Mesenchymal stem cell (in vitro differentiated cells and primary cell): ENCODE measurements around the gene ZHX3.

Source experiments
- DNase-seq: peaks from one replicate; pipeline ENCODE4 v3.0.0-alpha.2; 2013
- H2AFZ ChIP-seq: one replicate; pipeline ENCODE4 v1.6.1; 2013; ENCODE audit warnings: low read depth, mild to moderate bottlenecking, control low read depth, inconsistent platforms, low read length, moderate library complexity
- H2AK5ac ChIP-seq: 2 replicates; pipeline ENCODE4 v1.6.1; 2013; ENCODE audit warnings: low read length, moderate library complexity, mild to moderate bottlenecking, inconsistent platforms; ENCODE audit not compliant: severe bottlenecking
- H2BK120ac ChIP-seq: one replicate; pipeline ENCODE4 v1.6.1; 2013; ENCODE audit warnings: low read depth, mild to moderate bottlenecking, inconsistent platforms, low read length, moderate library complexity
- H2BK12ac ChIP-seq, 2 experiments: one replicate each; pipeline ENCODE4 v1.6.1; 2013; ENCODE audit warnings: inconsistent platforms in 2 of 2, low read length in 2 of 2, mild to moderate bottlenecking in 2 of 2, moderate library complexity in 2 of 2, control low read depth in 1 of 2
- H2BK15ac ChIP-seq: one replicate; pipeline ENCODE4 v1.6.1; 2013; ENCODE audit warnings: mild to moderate bottlenecking, low read depth, inconsistent platforms; ENCODE audit not compliant: poor library complexity, severe bottlenecking
- H2BK5ac ChIP-seq: 2 replicates; pipeline ENCODE4 v1.6.1; 2013; ENCODE audit warnings: low read depth, mild to moderate bottlenecking, low read length, control low read depth, inconsistent platforms; ENCODE audit not compliant: poor library complexity, severe bottlenecking
- H3K14ac ChIP-seq, 2 experiments: one replicate each; pipeline ENCODE4 v1.6.1; 2013; ENCODE audit warnings: inconsistent platforms in 2 of 2, low read length in 2 of 2, control low read depth in 1 of 2, mild to moderate bottlenecking in 1 of 2, moderate library complexity in 1 of 2
- H3K18ac ChIP-seq, 2 experiments: one replicate each; pipeline ENCODE4 v1.6.1; 2013; ENCODE audit warnings: inconsistent platforms in 2 of 2, low read length in 2 of 2, control low read depth in 1 of 2, low read depth in 1 of 2, mild to moderate bottlenecking in 1 of 2
- H3K23ac ChIP-seq, 2 experiments: one replicate each; pipeline ENCODE4 v1.6.1; 2013; ENCODE audit warnings: inconsistent platforms in 2 of 2, low read length in 2 of 2, mild to moderate bottlenecking in 2 of 2, moderate library complexity in 2 of 2, control low read depth in 1 of 2
- H3K27ac ChIP-seq: 2 replicates; pipeline ENCODE4 v1.5.1; 2013; ENCODE audit warnings: mild to moderate bottlenecking, moderate library complexity, low read length, control low read depth, inconsistent platforms; ENCODE audit not compliant: poor library complexity, severe bottlenecking
- H3K27me3 ChIP-seq, 2 experiments: 2 replicates each; pipeline versions ENCODE4 v1.6.1 to v1.7.0; 2013; ENCODE audit warnings: low read length in 2 of 2, mild to moderate bottlenecking in 2 of 2, moderate library complexity in 2 of 2, control low read depth in 1 of 2, inconsistent platforms in 1 of 2; ENCODE audit not compliant: control insufficient read depth in 1 of 2, insufficient read depth in 1 of 2
- H3K36me3 ChIP-seq, 2 experiments: 2 replicates each; pipeline versions ENCODE4 v1.6.1 to v1.7.0; 2013; ENCODE audit warnings: low read length in 2 of 2, control low read depth in 1 of 2, inconsistent platforms in 1 of 2, low read depth in 1 of 2, mild to moderate bottlenecking in 1 of 2; ENCODE audit not compliant: insufficient read depth in 2 of 2, control insufficient read depth in 1 of 2
- H3K4ac ChIP-seq, 2 experiments: one replicate each; pipeline ENCODE4 v1.6.1; 2013; ENCODE audit warnings: inconsistent platforms in 2 of 2, low read length in 2 of 2, mild to moderate bottlenecking in 2 of 2, moderate library complexity in 2 of 2, control low read depth in 1 of 2, low read depth in 1 of 2
- H3K4me1 ChIP-seq: 2 replicates; pipeline ENCODE4 v1.6.1; 2013; ENCODE audit warnings: low read depth, low read length, control low read depth; ENCODE audit not compliant: control insufficient read depth, insufficient read depth
- H3K4me2 ChIP-seq: 2 replicates; pipeline ENCODE4 v1.6.1; 2013; ENCODE audit warnings: low read length, mild to moderate bottlenecking, inconsistent platforms; ENCODE audit not compliant: poor library complexity, severe bottlenecking
- H3K4me3 ChIP-seq, 2 experiments: 2 replicates each; pipeline versions ENCODE4 v1.5.1 to v1.7.0; 2013; ENCODE audit warnings: low read length in 2 of 2, mild to moderate bottlenecking in 2 of 2, control low read depth in 1 of 2, low read depth in 1 of 2; ENCODE audit not compliant: insufficient read depth in 1 of 2
- H3K79me1 ChIP-seq: replicated peaks from 2 replicates; pipeline ENCODE4 v1.6.1; 2013; ENCODE audit warnings: mild to moderate bottlenecking, control low read depth, low read length, inconsistent platforms; ENCODE audit not compliant: poor library complexity, severe bottlenecking
- H3K9ac ChIP-seq: 2 replicates; pipeline ENCODE4 v1.7.0; 2013; ENCODE audit warnings: mild to moderate bottlenecking, low read length, moderate library complexity
- H3K9me3 ChIP-seq: 2 replicates; pipeline ENCODE4 v1.7.0; 2013; ENCODE audit warnings: mild to moderate bottlenecking, low read length; ENCODE audit not compliant: control insufficient read depth
- H4K8ac ChIP-seq: one replicate; pipeline ENCODE4 v1.6.1; 2013; ENCODE audit warnings: inconsistent platforms, mild to moderate bottlenecking, low read length, moderate library complexity
- H4K91ac ChIP-seq: one replicate; pipeline ENCODE4 v1.6.1; 2013; ENCODE audit warnings: mild to moderate bottlenecking, low read length, inconsistent platforms
- WGBS: methylation state at CpG from one replicate; pipeline ENCODE4 v1.1.7; 2013; ENCODE audit warnings: mixed read lengths; 5-methylcytosine and 5-hydroxymethylcytosine counted together

The ZHX3 gene

DNA sequence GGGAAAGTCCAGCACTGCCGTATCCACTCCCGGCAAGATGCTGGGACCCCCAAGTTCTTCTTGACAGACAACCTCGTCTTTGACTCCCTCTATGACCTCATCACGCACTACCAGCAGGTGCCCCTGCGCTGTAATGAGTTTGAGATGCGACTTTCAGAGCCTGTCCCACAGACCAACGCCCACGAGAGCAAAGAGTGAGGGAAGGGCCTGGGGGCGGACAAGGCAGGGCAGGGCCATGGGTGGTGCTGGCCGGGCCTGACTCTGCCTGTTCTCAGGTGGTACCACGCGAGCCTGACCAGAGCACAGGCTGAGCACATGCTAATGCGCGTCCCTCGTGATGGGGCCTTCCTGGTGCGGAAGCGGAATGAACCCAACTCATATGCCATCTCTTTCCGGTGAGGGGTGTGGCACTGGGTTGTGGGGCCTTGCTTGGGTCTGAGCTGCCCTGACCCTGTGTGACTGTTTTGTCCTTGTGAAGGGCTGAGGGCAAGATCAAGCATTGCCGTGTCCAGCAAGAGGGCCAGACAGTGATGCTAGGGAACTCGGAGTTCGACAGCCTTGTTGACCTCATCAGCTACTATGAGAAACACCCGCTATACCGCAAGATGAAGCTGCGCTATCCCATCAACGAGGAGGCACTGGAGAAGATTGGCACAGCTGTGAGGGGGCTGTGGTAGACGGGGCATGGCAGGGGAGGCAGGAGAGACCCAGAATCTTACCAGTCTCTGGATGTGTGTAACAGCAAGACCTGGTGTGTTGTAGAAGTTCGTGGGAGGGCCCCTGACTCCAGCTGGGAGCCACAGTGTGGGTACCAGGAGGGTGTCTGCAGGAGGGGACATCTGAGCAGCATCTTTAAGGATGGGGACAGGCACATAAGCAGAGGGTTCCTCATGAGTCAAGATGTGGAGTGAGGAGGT is 151.1 kb downstream of the ZHX3 start:
- Histone ChIP-seq H3K4me3 (no peak overlapping the region), H3K27me3 (no peaks in the 10 kb centered on the region), H3K4me1 (peaks cover 4% of the 10 kb centered on the region), H2AK5ac (no peak overlapping the region), H4K91ac (no peak overlapping the region), H3K79me1 (peaks cover 63% of the 10 kb centered on the region), H3K36me3 (peaks cover 86 to 97% of the 10 kb centered on the region in 2 experiments), H4K8ac (no peak overlapping the region), H2AFZ (no peak overlapping the region), H3K4me2 (no peak overlapping the region), H2BK5ac (no peak overlapping the region), H2BK12ac (no peak overlapping the region), H3K18ac (no peak overlapping the region), H3K9me3 (no peaks in the 10 kb centered on the region), H3K4ac (no peak overlapping the region), H2BK120ac (no peak overlapping the region), H3K9ac (no peak overlapping the region), H3K14ac (no peak overlapping the region), H3K23ac (no peak overlapping the region), H2BK15ac (no peak overlapping the region), H3K27ac (no peak overlapping the region)
- DNase-seq = no peak
- WGBS = 95% methylated on average over 26 of the region's 27 CpGs

DNA sequence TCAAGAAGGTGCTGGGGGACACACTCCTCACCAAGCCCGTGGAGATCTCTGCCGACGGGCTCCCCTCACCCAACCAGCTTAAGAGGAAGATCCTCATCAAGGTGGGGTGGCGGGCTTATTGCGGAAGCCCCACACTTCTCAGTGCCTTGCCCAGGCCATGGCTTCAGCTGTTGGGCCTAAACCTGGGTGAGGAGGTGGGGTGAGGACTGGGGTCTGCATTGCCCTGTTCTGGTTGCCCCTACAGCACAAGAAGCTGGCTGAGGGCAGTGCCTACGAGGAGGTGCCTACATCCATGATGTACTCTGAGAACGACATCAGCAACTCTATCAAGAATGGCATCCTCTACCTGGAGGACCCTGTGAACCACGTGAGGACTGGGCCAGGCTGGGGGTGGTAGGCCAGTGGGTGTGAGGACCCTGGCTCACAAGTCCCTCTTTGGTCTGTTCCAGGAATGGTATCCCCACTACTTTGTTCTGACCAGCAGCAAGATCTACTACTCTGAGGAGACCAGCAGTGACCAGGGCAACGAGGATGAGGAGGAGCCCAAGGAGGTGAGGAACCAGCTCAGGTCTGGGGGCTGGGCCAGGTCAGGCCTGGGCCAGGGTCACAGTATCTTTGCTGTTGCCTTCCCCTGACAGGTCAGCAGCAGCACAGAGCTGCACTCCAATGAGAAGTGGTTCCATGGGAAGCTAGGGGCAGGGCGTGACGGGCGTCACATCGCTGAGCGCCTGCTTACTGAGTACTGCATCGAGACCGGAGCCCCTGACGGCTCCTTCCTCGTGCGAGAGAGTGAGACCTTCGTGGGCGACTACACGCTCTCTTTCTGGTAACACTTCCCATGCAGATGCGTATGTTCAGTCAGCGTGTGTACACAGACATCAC is 152.3 kb downstream of the ZHX3 start:
- peaks cover 69% of the 10 kb centered on the region for H3K79me1 ChIP-seq
- no peak overlapping the region for H3K9ac ChIP-seq
- no peak overlapping the region for H2AK5ac ChIP-seq
- no peak overlapping the region for H3K4me3 ChIP-seq
- no peak for DNase-seq
- no peaks in the 10 kb centered on the region for H3K27me3 ChIP-seq
- H3K14ac ChIP-seq = no peak overlapping the region
- H2BK120ac ChIP-seq = no peak overlapping the region
- no peak overlapping the region for H3K4me2 ChIP-seq
- H2BK15ac ChIP-seq = peak overlapping the region; percentile 6
- no peak overlapping the region for H4K8ac ChIP-seq
- no peak overlapping the region for H2BK5ac ChIP-seq
- peaks cover 83 to 96% of the 10 kb centered on the region in 2 experiments for H3K36me3 ChIP-seq
- no peak overlapping the region for H4K91ac ChIP-seq
- H3K4ac ChIP-seq = no peak overlapping the region
- H3K18ac ChIP-seq = no peak overlapping the region
- H2BK12ac ChIP-seq = no peak overlapping the region
- H3K9me3 ChIP-seq = no peaks in the 10 kb centered on the region
- 92% methylated on average over 23 of the region's 24 CpGs for WGBS
- no peak overlapping the region for H3K23ac ChIP-seq
- no peak overlapping the region for H3K27ac ChIP-seq
- no peak overlapping the region for H2AFZ ChIP-seq
- peaks cover 4% of the 10 kb centered on the region for H3K4me1 ChIP-seq

- no peak overlapping the region for H2BK5ac ChIP-seq
- no peak overlapping the region for H3K4ac ChIP-seq
- H2AFZ ChIP-seq = no peak overlapping the region
- H2AK5ac ChIP-seq = no peak overlapping the region
- H3K36me3 ChIP-seq = peaks cover 79 to 90% of the 10 kb centered on the region in 2 experiments
- H3K4me3 ChIP-seq = no peak overlapping the region
- H3K14ac ChIP-seq = no peak overlapping the region
- H3K27me3 ChIP-seq = no peaks in the 10 kb centered on the region
- no peaks in the 10 kb centered on the region for H3K4me1 ChIP-seq
- WGBS = 94% methylated on average over 11 of the region's 11 CpGs
- H4K91ac ChIP-seq = no peak overlapping the region
- no peak overlapping the region for H4K8ac ChIP-seq
- H2BK12ac ChIP-seq = no peak overlapping the region
- H3K23ac ChIP-seq = no peak overlapping the region
- H3K9me3 ChIP-seq = no peaks in the 10 kb centered on the region
- H3K4me2 ChIP-seq = no peak overlapping the region
- peaks cover 72% of the 10 kb centered on the region for H3K79me1 ChIP-seq
- H2BK15ac ChIP-seq = no peak overlapping the region
- H2BK120ac ChIP-seq = no peak overlapping the region
- no peak for DNase-seq
- H3K27ac ChIP-seq = no peak overlapping the region
- H3K18ac ChIP-seq = no peak overlapping the region
- no peak overlapping the region for H3K9ac ChIP-seq
These were observed 153.7 kb downstream of the ZHX3 start for GRCh38 chr20:41163821-41164220.

DNA sequence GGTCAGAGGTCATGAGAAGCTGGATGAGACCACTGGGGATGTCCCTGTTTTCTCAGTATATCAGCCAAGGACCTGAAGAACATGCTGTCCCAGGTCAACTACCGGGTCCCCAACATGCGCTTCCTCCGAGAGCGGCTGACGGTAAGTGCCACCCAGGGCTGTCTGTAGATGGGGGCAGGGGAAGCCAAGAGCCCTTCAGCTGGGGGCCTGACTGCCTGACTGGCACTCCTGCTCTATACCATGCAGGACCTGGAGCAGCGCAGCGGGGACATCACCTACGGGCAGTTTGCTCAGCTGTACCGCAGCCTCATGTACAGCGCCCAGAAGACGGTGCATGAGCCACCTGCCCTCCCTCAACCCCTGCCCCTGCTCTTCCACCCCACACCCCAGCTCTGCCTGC is 155.1 kb downstream of the ZHX3 start:
- 98% methylated on average over 11 of the region's 11 CpGs for WGBS
- no peak overlapping the region for H2BK120ac ChIP-seq
- H2BK15ac ChIP-seq = no peak overlapping the region
- H3K9me3 ChIP-seq = no peaks in the 10 kb centered on the region
- H2BK12ac ChIP-seq = no peak overlapping the region
- no peak overlapping the region for H3K4me3 ChIP-seq
- H3K4me1 ChIP-seq = peaks cover 5% of the 10 kb centered on the region
- H2BK5ac ChIP-seq = no peak overlapping the region
- H2AK5ac ChIP-seq = no peak overlapping the region
- peaks cover 66% of the 10 kb centered on the region for H3K79me1 ChIP-seq
- no peak overlapping the region for H3K4ac ChIP-seq
- DNase-seq = no peak
- H3K4me2 ChIP-seq = no peak overlapping the region
- H4K91ac ChIP-seq = no peak overlapping the region
- no peak overlapping the region for H4K8ac ChIP-seq
- H3K9ac ChIP-seq = no peak overlapping the region
- no peak overlapping the region for H3K23ac ChIP-seq
- no peak overlapping the region for H3K14ac ChIP-seq
- H3K18ac ChIP-seq = no peak overlapping the region
- no peak overlapping the region for H3K27ac ChIP-seq
- H2AFZ ChIP-seq = no peak overlapping the region
- peaks cover 68 to 76% of the 10 kb centered on the region in 2 experiments for H3K36me3 ChIP-seq
- no peaks in the 10 kb centered on the region for H3K27me3 ChIP-seq
